ENCODE data around the gene ALOX5.

DNA sequence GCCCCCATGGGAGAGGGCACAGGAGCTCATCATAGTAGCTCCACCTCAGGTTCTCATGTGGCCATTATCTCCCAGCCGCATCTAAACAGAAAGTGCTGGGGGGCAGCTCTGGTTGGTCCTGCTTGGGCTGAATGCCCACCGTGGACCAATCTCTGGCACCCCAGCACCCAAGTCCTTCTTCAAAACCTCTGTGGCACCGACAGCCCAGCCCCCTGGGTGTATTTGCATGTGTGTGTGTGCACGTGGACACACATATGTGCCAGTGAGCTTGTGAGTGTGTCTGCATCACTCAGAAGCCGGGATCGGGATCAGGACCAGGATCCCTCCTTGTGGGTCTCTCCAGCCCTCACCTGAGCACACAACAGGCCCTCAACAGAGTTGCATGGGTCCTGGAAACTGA is 68.2 kb downstream of the ALOX5 start:
- TF ChIP-seq, protein P1, sequence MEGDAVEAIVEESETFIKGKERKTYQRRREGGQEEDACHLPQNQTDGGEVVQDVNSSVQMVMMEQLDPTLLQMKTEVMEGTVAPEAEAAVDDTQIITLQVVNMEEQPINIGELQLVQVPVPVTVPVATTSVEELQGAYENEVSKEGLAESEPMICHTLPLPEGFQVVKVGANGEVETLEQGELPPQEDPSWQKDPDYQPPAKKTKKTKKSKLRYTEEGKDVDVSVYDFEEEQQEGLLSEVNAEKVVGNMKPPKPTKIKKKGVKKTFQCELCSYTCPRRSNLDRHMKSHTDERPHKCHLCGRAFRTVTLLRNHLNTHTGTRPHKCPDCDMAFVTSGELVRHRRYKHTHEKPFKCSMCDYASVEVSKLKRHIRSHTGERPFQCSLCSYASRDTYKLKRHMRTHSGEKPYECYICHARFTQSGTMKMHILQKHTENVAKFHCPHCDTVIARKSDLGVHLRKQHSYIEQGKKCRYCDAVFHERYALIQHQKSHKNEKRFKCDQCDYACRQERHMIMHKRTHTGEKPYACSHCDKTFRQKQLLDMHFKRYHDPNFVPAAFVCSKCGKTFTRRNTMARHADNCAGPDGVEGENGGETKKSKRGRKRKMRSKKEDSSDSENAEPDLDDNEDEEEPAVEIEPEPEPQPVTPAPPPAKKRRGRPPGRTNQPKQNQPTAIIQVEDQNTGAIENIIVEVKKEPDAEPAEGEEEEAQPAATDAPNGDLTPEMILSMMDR (IDR thresholded peaks at IDR 0.05): no peak
- TF ChIP-seq EZH2 (IDR thresholded peaks at IDR 0.05): no peak
